DMS 273 treated with DMSO at 0.1 percent for 48 hours (cell line): Measurements from ENCODE around the gene RBM20.

Experiments used
- DNase-seq: peaks from one replicate; lab custom pipeline; 2025; lab: John Stamatoyannopoulos, UW

Gene RBM20

DNA sequence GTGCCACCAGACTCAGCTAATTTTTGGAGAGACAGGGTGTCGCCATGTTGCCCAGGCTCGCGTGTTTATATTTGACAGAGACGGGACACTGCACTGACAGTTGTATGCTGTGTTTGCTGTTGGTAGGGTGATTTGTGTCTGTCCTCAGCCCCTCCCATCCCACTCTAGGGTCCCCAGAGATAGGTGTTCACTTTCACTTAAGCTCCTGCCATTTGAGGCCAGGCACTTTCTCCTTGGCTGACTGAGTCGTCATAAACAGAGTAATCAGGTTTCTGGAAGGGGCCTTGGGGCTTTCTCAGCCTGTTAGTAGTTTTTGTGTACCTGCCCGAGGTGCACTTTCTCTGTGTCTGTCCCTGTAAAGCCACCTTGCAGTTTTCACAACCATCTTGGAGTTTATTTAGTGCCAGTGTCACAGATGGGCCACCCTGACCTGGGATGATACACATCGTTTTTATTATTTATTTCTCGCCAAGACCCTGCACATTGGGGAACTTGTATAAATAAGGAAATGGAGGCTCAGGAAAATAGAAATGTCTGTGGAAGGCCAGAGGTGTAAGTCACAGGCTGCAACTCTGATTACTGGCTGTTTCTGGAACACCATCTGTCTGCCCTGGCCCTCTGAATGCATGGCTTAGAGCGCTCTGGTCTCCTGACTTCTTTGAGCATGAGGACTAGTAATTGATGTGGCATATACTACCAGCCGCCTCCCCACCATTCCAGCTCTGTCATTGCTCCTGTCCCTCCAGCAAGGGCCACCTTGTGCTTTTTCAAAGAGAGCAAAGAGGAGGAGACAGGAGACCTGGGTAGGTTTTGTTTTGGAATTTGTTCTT, 145.7 kb downstream of the RBM20 start:
- DNase-seq, result peak; percentile 42

DNA sequence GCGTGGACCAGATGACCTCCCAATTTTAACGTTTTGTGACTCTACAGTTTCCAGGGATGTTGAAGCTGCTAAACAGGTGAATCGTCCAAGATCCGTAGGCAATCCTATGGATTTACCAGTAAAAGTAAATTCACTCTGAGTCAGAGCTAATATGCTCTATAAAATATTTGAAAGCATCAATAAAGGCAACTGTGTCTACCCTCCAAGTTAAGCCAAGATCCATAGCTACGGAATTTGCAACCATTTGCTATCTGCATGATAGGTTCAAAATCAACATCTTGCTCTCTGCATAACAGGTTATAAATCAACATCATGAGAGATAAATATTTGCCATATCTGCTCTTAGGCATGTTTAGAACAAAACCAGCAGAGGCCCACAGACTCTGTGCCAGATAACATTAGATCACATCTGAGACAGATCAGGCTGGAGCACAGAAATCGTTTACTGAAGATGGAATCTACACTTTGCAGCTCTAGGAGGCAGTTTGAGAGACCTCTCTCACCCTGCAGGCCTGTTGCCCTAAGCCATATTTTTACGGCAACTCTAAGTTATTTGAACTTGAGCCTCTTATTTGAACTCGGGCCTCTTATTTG, 146.9 kb downstream of the RBM20 start:
- no peak for DNase-seq

DNA sequence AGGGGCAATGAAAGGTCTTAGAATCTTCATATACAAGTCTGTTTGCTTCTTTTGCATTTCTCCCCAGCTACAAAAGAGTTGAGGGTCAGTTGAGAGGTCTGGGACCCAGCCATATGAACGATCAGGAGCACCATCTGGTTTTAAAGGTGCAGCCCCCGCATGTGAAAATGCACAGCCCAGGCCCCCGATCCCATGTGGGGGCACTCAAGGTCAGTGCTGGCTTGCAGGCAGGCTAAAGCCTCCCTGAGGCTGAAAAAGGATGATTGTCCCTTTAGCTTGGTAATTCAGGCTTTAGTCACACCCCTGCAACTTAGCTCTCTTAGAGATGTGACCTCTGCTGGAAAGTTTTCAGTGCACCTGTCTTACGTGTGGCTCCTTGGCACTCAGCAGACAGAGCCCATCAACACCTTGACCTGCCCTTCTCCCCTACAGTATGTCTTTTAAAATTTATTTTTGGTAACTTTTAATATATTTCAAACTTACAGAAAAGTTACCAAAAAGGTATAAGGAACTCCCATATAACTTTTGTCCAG, 147.5 kb downstream of the RBM20 start:
- DNase-seq, result no peak

DNA sequence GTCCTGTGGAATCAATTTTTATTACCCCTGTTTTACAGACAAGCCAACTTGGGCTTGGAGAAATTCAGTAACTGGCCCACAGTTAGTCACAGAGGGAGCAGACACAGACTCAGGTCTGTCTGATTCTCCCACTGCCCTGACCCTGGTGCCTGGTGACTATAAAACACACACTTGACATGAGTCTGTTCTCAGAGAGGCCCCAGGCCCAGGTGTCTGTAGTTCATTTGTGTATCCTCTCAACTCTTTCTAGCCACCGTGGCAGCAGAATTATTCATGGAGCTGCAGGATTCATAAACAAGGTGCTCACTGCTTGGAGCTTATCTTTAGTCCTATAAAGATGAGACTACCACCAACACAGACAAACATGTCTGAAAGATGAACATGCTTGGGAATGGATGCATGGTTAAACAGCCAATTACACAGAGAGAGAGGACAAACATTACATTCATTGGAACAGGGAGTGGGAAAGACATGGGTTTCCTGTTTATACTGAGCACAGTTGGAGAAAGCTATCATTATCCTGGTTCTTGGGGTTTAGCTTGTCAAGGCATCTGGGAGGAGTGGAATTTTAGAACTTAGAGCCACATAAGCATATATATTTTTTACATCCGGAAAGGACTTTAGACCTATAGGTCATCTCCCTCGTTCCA, 148.5 kb downstream of the RBM20 start:
- DNase-seq, result no peak

DNA sequence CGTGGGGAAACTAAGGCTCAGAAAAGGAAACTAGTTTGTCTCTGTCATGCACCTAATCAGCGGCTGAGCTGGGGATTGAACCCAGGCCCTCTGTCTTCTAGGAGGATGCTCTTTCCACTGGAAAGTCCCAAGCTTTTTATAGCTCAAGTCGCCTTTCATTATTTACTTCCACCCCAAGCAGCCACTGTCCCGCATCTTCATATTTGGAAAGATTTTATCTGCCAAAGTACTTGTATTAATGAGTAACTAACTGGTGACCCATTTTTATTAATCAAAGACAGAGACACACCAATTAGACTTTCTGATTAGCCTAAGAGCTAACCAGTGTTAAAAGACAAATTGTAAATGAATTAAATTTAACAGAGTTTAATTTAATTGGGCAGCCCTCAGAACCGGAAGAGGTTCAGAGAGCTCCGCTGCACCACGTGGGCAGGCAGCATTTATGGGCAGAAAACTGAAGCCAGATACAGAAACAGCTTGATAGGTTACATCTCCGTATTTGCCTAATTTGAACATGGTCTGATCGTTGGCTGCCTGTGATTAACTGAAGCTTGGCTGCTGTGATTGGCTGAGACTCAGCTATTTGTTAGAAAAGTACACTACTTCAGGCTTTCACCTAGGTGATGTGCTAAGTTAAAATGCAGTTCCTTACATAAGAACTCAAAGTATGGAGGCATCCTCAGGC, 149.1 kb downstream of the RBM20 start:
- DNase-seq, result no peak

DNA sequence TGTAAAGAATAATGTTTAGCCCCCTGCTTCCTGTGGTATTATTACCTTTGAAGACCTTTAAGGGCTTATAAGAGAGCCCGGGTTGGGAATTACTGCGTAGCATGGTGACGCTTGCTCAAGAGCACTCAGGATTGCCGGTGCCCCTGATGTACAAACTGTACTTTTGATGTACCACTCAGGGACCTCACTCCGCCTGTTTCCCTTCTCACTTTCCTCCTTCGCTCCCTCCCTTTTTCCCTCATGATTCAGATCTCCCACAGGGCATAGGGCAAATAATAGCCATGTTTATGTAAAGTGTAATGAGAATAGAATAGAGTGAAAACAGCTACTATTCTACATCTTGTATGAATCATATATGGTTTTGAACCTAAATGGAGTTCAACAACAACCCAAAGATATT, 149.8 kb downstream of the RBM20 start:
- DNase-seq, result no peak

DNA sequence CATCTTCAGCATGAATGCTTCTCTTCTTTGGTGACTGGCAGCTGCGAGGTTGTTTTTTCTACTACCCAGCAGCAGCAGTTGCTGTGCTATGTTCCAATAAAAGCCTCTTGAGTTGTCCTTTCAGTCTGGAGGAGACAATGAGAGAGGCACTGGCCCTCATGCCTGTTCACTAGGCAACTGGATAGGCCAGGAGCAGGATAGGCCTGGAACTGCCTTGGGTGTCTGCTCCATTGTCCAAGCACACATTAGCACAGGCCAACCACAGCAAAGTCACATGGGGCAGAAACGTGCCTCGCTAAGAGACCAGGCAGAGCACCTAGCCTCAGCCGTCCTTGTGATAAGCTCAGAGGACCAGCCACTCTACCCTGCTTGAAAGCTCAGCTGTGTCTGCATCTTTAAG, 150.7 kb downstream of the RBM20 start:
- no peak for DNase-seq

DNA sequence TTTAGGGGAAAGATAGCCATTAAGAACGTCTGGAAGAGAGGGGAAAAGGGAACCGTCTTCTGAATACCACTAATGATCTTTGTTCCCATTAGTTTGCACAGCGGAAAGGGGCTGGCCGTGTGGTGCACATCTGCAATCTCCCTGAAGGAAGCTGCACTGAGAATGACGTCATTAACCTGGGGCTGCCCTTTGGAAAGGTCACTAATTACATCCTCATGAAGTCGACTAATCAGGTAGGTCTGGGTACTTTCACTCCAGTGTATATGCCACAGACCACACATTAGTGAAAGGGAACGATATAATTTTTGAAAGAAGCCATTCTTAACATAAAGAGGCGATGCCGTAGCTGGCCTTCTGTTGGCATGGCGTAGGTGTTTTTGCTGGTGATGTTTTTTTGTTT, 153.3 kb downstream of the RBM20 start:
- DNase-seq, result no peak

DNA sequence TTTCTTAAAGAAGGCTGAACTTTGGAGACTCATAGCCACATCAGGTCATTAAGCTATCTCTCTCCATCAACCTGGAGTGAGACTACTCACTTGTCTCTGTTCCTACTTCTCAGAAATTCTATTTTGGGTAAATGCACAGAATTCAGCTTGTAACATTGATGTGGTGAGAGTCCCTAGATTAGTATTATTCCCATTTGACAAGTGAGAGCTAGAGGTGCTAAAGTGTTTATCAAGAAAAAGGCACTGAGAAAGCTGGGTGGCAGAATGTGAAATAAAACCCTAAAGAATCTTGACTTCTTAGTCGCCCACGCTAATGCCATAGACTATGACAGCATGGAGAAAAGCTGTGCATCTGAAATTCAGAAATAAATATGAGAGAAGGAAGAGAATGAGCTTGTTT, 154.2 kb downstream of the RBM20 start:
- DNase-seq, result no peak

DNA sequence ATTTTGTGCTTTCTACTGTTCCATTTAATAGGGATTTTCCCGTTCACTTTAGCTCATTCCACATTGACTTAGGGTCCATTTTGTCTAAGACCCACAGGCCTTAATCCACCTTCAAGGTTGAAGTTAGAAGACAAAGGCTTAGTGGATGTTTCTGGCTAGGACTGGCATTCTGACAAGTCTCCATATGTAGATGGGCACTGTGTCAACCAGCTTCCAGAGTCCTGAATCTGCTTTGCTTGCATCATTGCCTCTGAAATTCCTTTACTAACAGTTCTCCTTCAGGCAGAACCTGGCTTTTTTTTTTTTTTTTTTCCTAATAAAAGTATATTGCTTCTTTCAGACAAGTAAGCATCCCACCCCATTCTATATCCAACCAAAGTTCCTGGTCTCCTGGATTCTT, 158.0 kb downstream of the RBM20 start:
- DNase-seq, result peak; percentile 46

DNA sequence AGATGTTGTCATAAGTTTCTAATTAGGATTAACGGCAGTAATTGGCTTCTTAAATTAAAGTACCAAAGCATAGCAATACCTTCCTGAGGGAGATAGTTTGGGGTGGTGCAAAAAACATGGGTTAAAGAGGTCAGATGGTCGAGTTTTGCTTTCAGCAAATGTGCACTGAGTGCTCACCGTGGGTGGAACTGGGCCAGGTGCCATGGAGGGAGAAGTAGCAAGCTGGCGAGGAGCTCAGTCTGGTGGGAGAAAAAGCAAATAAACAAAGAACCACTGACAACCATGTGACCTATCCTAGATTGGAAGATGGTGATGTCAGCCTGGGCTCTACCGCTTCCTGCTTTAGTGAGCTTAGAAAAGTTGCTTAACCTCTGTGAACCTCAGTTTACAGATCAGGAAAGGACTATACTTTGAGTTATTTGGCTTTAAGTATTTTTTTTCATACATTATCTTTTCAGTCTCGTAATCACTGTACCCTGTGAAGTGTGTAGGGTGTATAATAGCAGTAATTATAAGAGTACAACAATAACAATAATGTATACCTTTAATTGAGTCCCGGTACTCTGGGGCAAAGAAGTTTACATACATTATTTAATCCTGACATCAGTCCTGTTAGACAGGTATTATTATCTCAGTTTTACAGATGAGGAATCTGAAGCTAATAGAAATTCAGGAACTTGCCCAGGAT, 158.6 kb downstream of the RBM20 start:
- DNase-seq, result peak; percentile 93

DNA sequence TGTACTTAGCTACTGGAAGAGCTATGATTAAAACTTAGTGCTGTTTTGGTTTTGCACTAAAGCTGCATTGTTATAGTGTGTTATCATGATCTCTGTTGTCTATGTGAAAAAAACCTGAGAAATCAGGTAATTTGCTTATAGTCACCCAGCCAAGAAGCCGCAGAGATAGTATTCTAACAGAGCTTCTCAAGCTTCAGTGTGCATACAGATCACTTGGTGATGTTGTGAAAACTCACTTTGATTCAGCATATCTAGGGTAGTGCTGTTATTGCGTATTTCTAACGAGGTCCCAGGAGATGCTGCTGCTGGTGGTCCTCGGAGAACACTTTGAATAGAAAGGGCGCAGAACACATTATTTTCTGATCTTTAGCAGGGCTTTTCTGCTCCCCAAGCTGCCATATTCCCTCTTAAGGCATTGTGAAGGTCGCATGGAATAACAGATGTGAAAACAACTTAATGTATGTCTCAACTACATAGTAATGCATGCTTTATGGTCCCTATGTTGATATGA, 159.2 kb downstream of the RBM20 start:
- DNase-seq, result no peak

DNA sequence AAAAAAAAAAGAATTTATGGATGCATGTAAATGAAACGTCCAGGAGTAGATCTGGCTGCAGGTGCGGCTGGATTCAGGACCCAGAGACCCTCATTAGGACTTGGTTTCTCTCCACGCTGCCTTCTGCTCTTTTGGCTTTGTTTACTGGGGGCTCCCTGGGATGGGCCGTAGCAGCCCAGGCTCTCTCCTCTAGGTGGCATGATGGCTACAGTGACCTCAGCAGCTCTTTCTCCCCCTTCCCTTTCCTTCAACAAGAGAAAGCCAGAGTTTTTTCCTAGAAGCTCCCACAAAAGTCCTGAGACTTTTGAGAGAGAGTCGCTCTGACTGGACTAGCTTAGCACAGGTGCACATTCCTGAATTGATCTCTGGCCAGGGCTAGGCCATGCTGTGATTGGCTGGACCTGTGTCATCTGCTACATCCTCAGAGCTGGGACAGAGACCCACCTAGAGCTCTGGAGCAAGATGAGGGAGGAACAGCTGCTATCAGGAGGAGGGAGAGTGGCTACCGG, 159.7 kb downstream of the RBM20 start:
- DNase-seq, result peak; percentile 49

DNA sequence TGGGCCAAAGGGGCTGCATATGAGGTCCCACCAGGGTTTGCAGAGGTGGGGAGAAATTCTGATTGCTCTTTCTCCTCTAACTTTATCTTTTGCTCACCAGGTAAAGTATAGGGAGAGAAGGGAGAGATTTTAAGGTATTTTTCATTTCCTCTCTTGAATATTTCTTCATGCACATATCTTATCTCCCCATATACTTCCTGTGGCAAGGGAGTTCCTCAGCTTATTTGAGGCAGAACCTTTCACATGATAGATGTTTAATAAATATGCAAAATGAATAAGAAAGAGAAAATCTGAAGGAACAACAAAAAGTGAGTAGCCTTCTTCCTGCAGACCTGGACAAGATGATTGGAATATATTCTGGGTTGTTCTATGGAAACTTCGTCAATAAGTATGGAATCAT, 160.2 kb downstream of the RBM20 start:
- no peak for DNase-seq

DNA sequence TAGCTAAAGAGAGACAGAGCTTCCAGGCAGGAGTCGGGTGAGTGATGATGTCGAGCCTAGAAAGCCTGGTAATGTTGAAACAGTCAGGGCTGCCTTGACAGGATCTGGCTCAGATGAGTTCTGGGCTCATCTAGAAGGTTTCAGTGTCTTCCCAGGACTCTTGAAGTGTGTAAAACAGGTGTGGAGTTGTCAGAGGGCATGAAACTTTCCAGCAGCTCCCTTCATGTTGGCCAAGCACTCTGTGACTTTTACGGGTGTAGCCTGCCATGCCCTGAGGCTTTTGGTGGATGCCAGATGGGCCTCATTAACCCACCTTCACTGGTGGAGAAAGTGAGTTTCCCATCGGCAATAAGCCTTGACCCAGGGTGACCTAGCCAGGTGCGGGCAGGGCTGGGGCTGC, 161.2 kb downstream of the RBM20 start:
- no peak for DNase-seq

DNA sequence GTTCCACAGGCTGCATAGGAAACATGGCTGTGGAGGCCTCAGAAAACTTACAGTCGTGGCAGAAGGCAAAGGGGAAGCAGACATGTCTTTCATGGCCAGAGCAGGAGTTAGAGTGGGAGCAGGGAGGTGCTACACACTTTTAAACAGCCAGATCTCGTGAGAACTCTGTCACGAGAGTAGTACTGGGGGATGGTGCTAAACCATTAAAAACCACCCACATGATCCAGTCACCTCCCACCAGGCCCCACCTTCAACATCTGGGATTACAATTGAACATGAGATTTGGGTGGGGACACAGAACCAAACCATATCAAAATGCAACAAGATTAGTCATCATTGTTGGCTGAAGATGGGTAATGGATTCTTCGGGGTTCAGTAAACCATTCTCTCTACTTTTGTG, 162.2 kb downstream of the RBM20 start:
- DNase-seq, result no peak

DNA sequence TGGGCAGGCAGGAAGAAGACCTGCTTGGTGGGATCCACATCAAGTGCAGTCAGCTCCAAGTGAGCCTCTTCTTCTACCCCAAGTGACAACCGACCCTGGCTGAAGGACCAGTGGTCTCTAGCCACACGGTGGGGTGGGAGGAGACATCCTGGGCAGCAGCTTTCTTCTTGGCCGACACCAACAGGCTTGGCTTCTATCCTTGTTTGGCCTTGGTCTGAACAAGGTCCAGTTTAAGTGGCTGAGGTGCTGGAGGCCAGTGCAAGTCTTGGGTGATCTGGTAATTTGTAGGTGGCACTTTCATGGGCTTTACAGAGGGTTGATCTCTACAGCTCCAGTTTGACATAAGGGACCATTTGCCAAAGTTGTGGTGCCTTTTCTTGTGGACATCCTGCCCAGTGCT, 164.0 kb downstream of the RBM20 start:
- DNase-seq, result no peak

DNA sequence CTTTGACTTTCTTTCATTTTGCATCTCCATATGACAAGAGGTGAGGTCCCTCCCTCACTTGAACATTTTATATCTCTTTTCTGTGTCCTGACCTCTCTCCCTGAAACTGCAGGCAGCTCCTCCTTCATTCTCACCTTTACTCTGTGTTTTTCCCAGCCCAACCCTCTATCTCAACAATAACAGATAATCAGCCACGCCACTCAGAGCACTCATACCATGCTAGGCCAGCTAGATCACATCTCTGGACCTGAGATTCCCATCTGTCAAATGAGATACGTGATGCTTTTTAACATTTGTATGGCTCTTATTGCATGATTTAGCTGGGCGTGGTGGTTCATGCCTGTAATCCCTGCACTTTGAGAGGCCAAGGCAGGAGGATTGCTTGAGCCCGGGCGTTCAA, 164.5 kb downstream of the RBM20 start:
- no peak for DNase-seq

DNA sequence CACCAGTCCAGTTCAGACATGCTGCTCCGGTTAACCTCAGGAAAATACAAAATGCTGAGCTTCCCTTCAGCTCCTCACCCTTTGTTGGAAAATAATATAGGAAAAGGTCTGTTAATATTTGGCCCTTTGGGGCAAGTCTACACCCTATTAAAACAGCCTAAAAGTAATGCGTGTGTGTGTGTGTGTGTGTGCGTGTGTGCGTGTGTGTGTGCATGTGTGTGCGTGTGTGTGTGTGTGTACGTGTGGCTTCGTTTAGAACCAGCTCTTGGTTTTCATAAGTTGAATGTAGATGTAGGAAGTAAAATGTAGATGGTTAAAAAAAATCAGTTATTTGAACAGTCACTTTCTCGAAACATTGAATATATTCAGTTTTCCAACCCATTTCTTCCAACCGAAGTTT, 166.5 kb downstream of the RBM20 start:
- no peak for DNase-seq

DNA sequence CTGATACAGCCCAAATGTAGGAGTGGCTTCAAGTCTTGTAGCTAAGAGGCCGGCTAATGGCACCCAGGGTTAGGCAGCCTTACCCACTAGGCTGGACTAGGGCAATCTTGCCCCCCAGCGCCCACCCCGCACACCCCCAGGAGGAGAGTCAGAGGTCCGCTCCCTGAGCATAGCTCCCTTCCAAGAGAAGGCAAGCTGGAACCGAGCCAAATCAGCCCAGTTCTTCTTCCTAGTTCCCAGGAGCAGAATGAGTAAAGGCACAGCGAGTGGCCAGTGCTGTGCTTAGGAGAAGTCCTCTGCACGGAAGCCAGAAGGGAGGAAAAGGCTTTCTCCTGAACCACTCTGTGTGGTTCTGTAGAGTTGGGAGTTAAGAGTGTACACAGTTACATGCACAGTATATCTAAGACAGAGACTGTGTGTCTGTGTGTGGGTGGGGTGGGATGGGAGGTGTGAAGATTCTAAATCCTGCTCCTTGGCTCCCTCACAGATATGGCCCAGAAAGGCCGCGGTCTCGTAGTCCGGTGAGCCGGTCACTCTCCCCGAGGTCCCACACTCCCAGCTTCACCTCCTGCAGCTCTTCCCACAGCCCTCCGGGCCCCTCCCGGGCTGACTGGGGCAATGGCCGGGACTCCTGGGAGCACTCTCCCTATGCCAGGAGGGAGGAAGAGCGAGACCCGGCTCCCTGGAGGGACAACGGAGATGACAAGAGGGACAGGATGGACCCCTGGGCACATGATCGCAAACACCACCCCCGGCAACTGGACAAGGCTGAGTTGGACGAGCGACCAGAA, 167.8 kb downstream of the RBM20 start:
- DNase-seq, result no peak

DNA sequence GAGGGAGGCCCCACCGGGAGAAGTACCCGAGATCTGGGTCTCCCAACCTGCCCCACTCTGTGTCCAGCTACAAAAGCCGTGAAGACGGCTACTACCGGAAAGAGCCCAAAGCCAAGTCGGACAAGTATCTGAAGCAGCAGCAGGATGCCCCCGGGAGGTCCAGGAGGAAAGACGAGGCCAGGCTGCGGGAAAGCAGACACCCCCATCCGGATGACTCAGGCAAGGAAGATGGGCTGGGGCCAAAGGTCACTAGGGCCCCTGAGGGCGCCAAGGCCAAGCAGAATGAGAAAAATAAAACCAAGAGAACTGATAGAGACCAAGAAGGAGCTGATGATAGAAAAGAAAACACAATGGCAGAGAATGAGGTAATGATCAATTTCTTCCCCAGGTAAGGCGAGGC, 168.4 kb downstream of the RBM20 start:
- no peak for DNase-seq
